C4-2B (cell line): ENCODE data around the gene TRAPPC1.

Experiments used
- ZFX ChIP-seq: fragments of 450-650 bp; IDR thresholded peaks from 2 replicates; pipeline ENCODE4 v1.6.1; 2017
- TF ChIP-seq, protein P1 (sequence below): fragments of 450-650 bp; conservative IDR thresholded peaks from 2 replicates; pipeline ENCODE4 v1.5.1; 2017; ENCODE audit warnings: mild to moderate bottlenecking

DNA sequence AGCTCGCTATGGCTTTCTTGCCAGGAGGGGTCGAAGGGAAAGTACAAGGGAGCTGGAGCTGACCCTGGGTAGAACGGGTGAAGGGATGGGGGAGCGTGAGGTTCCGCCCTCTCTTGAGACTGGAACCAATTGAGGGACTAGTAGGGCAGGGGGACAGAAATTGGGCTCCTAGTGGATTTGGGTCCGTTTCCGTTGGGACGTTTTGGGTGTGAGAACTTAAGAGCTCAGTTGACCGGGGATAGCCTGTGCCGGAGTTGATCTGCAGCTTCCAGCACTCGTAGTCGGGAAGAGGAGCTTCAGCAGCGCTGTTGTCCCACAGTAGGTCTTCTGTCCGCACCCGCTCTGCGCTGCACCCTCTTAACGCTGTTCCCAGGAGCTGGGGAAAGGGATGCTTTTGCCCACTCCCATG, 741 bp upstream of the TRAPPC1 start:
- TF ChIP-seq, protein P1, sequence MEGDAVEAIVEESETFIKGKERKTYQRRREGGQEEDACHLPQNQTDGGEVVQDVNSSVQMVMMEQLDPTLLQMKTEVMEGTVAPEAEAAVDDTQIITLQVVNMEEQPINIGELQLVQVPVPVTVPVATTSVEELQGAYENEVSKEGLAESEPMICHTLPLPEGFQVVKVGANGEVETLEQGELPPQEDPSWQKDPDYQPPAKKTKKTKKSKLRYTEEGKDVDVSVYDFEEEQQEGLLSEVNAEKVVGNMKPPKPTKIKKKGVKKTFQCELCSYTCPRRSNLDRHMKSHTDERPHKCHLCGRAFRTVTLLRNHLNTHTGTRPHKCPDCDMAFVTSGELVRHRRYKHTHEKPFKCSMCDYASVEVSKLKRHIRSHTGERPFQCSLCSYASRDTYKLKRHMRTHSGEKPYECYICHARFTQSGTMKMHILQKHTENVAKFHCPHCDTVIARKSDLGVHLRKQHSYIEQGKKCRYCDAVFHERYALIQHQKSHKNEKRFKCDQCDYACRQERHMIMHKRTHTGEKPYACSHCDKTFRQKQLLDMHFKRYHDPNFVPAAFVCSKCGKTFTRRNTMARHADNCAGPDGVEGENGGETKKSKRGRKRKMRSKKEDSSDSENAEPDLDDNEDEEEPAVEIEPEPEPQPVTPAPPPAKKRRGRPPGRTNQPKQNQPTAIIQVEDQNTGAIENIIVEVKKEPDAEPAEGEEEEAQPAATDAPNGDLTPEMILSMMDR: no peak
- TF ChIP-seq ZFX: no peak
